GM12872 (cell line): ENCODE data around the gene CCDC6.

Experiments used
- CTCF ChIP-seq: IDR thresholded peaks from 3 replicates; pipeline ENCODE4 v1.5.1; 2011; ENCODE audit warnings: low read depth, mild to moderate bottlenecking, low read length, moderate library complexity; ENCODE audit not compliant: insufficient read depth

CCDC6 gene

GRCh38 chr10:59856104-59856503 is 50.3 kb downstream of the CCDC6 start:
- no peak for TF ChIP-seq CTCF

GRCh38 chr10:59854571-59854970 is 51.8 kb downstream of the CCDC6 start:
- no peak for TF ChIP-seq CTCF

GRCh38 chr10:59852670-59853069 is 53.7 kb downstream of the CCDC6 start:
- TF ChIP-seq CTCF = no peak

- TF ChIP-seq CTCF = no peak
Observed at GRCh38 chr10:59851864-59852263, 54.5 kb downstream of the CCDC6 start.

GRCh38 chr10:59847888-59848287 is 58.5 kb downstream of the CCDC6 start:
- TF ChIP-seq CTCF = no peak

- TF ChIP-seq CTCF = no peak
Observed at GRCh38 chr10:59847326-59847725, 59.0 kb downstream of the CCDC6 start.

- TF ChIP-seq CTCF = no peak
Observed at GRCh38 chr10:59844436-59844835, 61.9 kb downstream of the CCDC6 start.

- no peak for TF ChIP-seq CTCF
Observed at GRCh38 chr10:59843748-59844147, 62.6 kb downstream of the CCDC6 start.
